DND-41 (cell line): ENCODE measurements around the gene PAK4.

Source experiments
- EZH2 ChIP-seq: IDR thresholded peaks from 3 replicates; pipeline ENCODE4 v1.6.1; 2012; ENCODE audit warnings: borderline replicate concordance, low read depth, mild to moderate bottlenecking, moderate library complexity, low read length, inconsistent platforms; ENCODE audit not compliant: severe bottlenecking
- TF ChIP-seq, protein P1 (sequence below): IDR thresholded peaks from 2 replicates; pipeline ENCODE4 v1.5.1; 2012; ENCODE audit warnings: borderline replicate concordance, low read length, moderate library complexity, mild to moderate bottlenecking; ENCODE audit not compliant: poor library complexity, severe bottlenecking; ENCODE audit errors: extremely low read depth

DNA sequence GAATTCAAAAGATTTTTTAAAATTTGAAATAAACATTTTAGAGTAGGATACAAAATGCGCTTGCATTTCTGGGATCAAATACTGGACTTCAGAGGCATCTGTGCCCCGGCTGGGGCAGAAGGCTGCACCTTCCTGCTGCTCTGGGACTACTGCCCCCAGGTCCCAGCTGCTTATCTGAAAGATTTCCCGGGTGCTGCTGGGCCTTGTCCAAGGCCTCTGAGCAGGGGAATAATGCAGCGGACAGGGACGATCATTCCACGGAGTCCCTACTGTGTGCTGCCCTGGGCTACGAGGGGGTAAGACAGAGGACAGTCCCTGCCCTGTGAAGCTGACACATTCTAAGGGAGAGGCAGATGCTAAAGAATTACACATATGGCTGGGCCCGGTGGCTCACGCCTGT is 38.0 kb downstream of the PAK4 start:
- TF ChIP-seq, protein P1, sequence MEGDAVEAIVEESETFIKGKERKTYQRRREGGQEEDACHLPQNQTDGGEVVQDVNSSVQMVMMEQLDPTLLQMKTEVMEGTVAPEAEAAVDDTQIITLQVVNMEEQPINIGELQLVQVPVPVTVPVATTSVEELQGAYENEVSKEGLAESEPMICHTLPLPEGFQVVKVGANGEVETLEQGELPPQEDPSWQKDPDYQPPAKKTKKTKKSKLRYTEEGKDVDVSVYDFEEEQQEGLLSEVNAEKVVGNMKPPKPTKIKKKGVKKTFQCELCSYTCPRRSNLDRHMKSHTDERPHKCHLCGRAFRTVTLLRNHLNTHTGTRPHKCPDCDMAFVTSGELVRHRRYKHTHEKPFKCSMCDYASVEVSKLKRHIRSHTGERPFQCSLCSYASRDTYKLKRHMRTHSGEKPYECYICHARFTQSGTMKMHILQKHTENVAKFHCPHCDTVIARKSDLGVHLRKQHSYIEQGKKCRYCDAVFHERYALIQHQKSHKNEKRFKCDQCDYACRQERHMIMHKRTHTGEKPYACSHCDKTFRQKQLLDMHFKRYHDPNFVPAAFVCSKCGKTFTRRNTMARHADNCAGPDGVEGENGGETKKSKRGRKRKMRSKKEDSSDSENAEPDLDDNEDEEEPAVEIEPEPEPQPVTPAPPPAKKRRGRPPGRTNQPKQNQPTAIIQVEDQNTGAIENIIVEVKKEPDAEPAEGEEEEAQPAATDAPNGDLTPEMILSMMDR = no peak
- no peak for TF ChIP-seq EZH2
